HepG2 (cell line): ENCODE measurements around the gene NTM. TPM values are rescaled to one million over a fixed set of nuclear protein-coding genes. Genes with fewer than 3 reads are reported as not detected.

Experiments
- ATAC-seq: fragments of 200-7000 bp; cut with Tn5 transposase; 3 replicates; pipeline ENCODE4 v1.9.1; 2020; ENCODE audit warnings: mild to moderate bottlenecking, moderate library complexity
- BruUV-seq: library from RNA; stranded (reverse); fragments of 400-500 nt; replicated peaks from 2 replicates; lab custom pipeline; 2021; lab: Mats Ljungman, UMichigan
- CTCF ChIA-PET: fragments of 300-600 bp; formaldehyde crosslinking; extraction: SDS; loops from one replicate; lab custom pipeline; 2021; ENCODE audit warnings: low total read pairs, inconsistent platforms, low intra/inter-chr PET ratio; lab: Yijun Ruan, JAX
- POLR2A ChIA-PET: fragments of 350-600 bp; sonication (Branson Sonifier 250); formaldehyde crosslinking; loops from one replicate; lab custom pipeline; 2020; ENCODE audit warnings: antibody characterized with exemption, inconsistent platforms; lab: Yijun Ruan, JAX
- DNase-seq: peaks from one replicate; pipeline ENCODE4 v3.0.0-alpha.2; 2015; ENCODE audit warnings: low spot score
- FAIRE-seq: peaks from 3 replicates; lab custom pipeline; 2011; peaks lifted over from hg19 to GRCh38; lab: Jason Lieb, UNC
- H2AFZ ChIP-seq: one replicate; pipeline ENCODE4 v1.6.1; 2011; ENCODE audit warnings: low read length, inconsistent platforms
- H3K27ac ChIP-seq: fragments of 300-600 bp; 3 replicates; pipeline ENCODE4 v1.8.0; 2011; ENCODE audit warnings: mixed run types, mild to moderate bottlenecking, mixed read lengths, low read length, inconsistent platforms; ENCODE audit not compliant: insufficient read depth; ENCODE audit errors: extremely low read length
- H3K27me3 ChIP-seq, 2 experiments: fragments of 200-600 bp in 1 of 2; 2 replicates in 1 of 2; 3 replicates in 1 of 2; pipeline versions ENCODE4 v1.6.0 to v1.8.0; 2011; ENCODE audit warnings: low read length in 2 of 2, mild to moderate bottlenecking in 2 of 2, moderate library complexity in 2 of 2, inconsistent platforms in 1 of 2; ENCODE audit not compliant: insufficient read depth in 2 of 2, control insufficient read depth in 1 of 2
- H3K36me3 ChIP-seq, 2 experiments: fragments of 200-600 bp in 1 of 2; replicated peaks in 1 of 2; 2 replicates in 1 of 2; 3 replicates in 1 of 2; pipeline versions ENCODE4 v1.5.1 to v1.8.0; 2011; ENCODE audit warnings: low read length in 2 of 2, inconsistent platforms in 1 of 2; ENCODE audit not compliant: insufficient read depth in 2 of 2, control insufficient read depth in 1 of 2
- H3K4me1 ChIP-seq: 2 replicates; pipeline ENCODE4 v1.5.1; 2012; ENCODE audit warnings: low read length, inconsistent platforms; ENCODE audit not compliant: insufficient read depth
- H3K4me2 ChIP-seq: 2 replicates; pipeline ENCODE4 v1.6.0; 2011; ENCODE audit warnings: low read depth, low read length, inconsistent platforms
- H3K4me3 ChIP-seq, 3 experiments: fragments of 200-600 bp in 1 of 3; sonication (generic), shearing (Covaris generic) in 1 of 3; replicated peaks in 1 of 3; 2 replicates each; pipeline ENCODE4 v1.5.1; 2011 to 2016; ENCODE audit warnings: low read length in 3 of 3, inconsistent platforms in 2 of 3, low read depth in 2 of 3, mild to moderate bottlenecking in 2 of 3, control low read depth in 1 of 3, mixed read lengths in 1 of 3; ENCODE audit not compliant: insufficient read depth in 1 of 3
- H3K79me2 ChIP-seq: one replicate; pipeline ENCODE4 v1.6.1; 2011; ENCODE audit warnings: low read length, inconsistent platforms; ENCODE audit not compliant: insufficient read depth
- H3K9ac ChIP-seq: 2 replicates; pipeline ENCODE4 v1.6.0; 2011; ENCODE audit warnings: mild to moderate bottlenecking, low read depth, low read length, inconsistent platforms; ENCODE audit not compliant: insufficient read depth
- H3K9me3 ChIP-seq: 2 replicates; pipeline ENCODE4 v1.5.1; 2012; ENCODE audit warnings: mild to moderate bottlenecking, low read length
- H4K20me1 ChIP-seq: 2 replicates; pipeline ENCODE4 v1.6.0; 2011; ENCODE audit warnings: inconsistent platforms, mild to moderate bottlenecking, low read length, moderate library complexity; ENCODE audit not compliant: insufficient read depth
- CHCHD3 ChIP-seq: sonication (generic); formaldehyde crosslinking; IDR thresholded peaks from 2 replicates; pipeline ENCODE4 v1.8.0; 2022; ENCODE audit warnings: mild to moderate bottlenecking, missing genetic modification reagents, moderate library complexity
- HMG20A ChIP-seq: IDR thresholded peaks from 2 replicates; pipeline ENCODE4 v1.6.1; 2016; ENCODE audit warnings: borderline replicate concordance
- HMGA1 ChIP-seq: sonication (generic); formaldehyde crosslinking; conservative IDR thresholded peaks from 2 replicates; pipeline ENCODE4 v1.4.0; 2020; ENCODE audit warnings: missing genetic modification reagents
- MIER2 ChIP-seq: IDR thresholded peaks from 2 replicates; pipeline ENCODE4 v1.6.1; 2016; ENCODE audit warnings: missing biosample characterization, missing genetic modification reagents
- RFX1 ChIP-seq: fragments of 450-650 bp; IDR thresholded peaks from 2 replicates; pipeline ENCODE4 v1.6.1; 2017
- SALL2 ChIP-seq: sonication (generic); formaldehyde crosslinking; IDR thresholded peaks from 2 replicates; pipeline ENCODE4 v1.8.1; 2023; ENCODE audit warnings: mild to moderate bottlenecking, missing genetic modification reagents, inconsistent platforms
- SOX6 ChIP-seq, 2 experiments: fragments of 450-650 bp in 1 of 2; sonication (generic) in 1 of 2; formaldehyde crosslinking in 1 of 2; IDR thresholded peaks; 2 replicates each; pipeline versions ENCODE4 v1.4.0 to v1.6.1; 2017 to 2020; ENCODE audit warnings: antibody characterized with exemption in 1 of 2, mild to moderate bottlenecking in 1 of 2, missing genetic modification reagents in 1 of 2
- SUZ12 ChIP-seq: fragments of 150-350 bp; IDR thresholded peaks from 2 replicates; pipeline ENCODE4 v1.6.1; 2014; ENCODE audit warnings: low read depth, low read length
- TGIF2 ChIP-seq: IDR thresholded peaks from 2 replicates; pipeline ENCODE4 v1.6.1; 2016; ENCODE audit warnings: control low read depth, missing compliant biosample characterization
- ZBTB49 ChIP-seq: sonication (generic); formaldehyde crosslinking; IDR thresholded peaks from 2 replicates; pipeline ENCODE4 v1.4.0; 2020; ENCODE audit warnings: missing genetic modification reagents, borderline replicate concordance
- ZFP82 ChIP-seq: sonication (generic); formaldehyde crosslinking; IDR thresholded peaks from 2 replicates; pipeline ENCODE4 v1.5.1; 2020; ENCODE audit warnings: mild to moderate bottlenecking, missing genetic modification reagents, borderline replicate concordance
- ZNF234 ChIP-seq: sonication (generic); formaldehyde crosslinking; conservative IDR thresholded peaks from 2 replicates; pipeline ENCODE4 v1.5.1; 2020; ENCODE audit warnings: mild to moderate bottlenecking, missing genetic modification reagents
- ZNF350 ChIP-seq: sonication (generic); formaldehyde crosslinking; IDR thresholded peaks from 2 replicates; pipeline ENCODE4 v1.4.0; 2020; ENCODE audit warnings: mild to moderate bottlenecking, low read depth, missing genetic modification reagents, borderline replicate concordance
- ZNF362 ChIP-seq: sonication (generic); formaldehyde crosslinking; IDR thresholded peaks from 2 replicates; pipeline ENCODE4 v1.4.0; 2020; ENCODE audit warnings: missing genetic modification reagents, mild to moderate bottlenecking, borderline replicate concordance
- ZNF530 ChIP-seq: sonication (generic); formaldehyde crosslinking; IDR thresholded peaks from 2 replicates; pipeline ENCODE4 v1.5.0; 2020; ENCODE audit warnings: low read depth, mild to moderate bottlenecking, missing genetic modification reagents
- whole genome bisulfite sequencing: methylation state at CpG from one replicate; pipeline ENCODE4 v1.1.6; 2017; ENCODE audit warnings: low lambda C conversion rate; 5-methylcytosine and 5-hydroxymethylcytosine counted together
- in situ Hi-C: cut with HindIII; loops from 2 replicates; pipeline ENCODE4 v1.10.0; 2017; ENCODE audit warnings: low pct_unique_long_range_greater_than_20kb; ENCODE audit not compliant: extremely low pct_ligation_motif_present
- intact Hi-C: fragments of 100-400 bp; cut with micrococcal nuclease; formaldehyde crosslinking; loops from one replicate; pipeline ENCODE4 v1.10.0; 2022; ENCODE audit not compliant: unreplicated experiment
- polyA plus RNA-seq, 8 experiments: library from polyadenylated mRNA; depleted of rRNA in 3 of 8; stranded (reverse) in 7 of 8; unstranded in 1 of 8; fragments of >200 nt; fragmentation: Illumina TruSeq in 4 of 8; extraction: Trizol in 4 of 8; gene quantifications; 2 replicates each; pipeline versions ENCODE4 v1.2.1 to v1.2.3, GENCODE V29; 2011 to 2016; ENCODE audit warnings: low read depth in 4 of 8, missing spikeins in 1 of 8, mixed read lengths in 1 of 8; ENCODE audit not compliant: insufficient read depth in 1 of 8
- total RNA-seq, 5 experiments: library from RNA; depleted of rRNA; stranded (reverse); fragments of >200 nt; fragmentation: Illumina TruSeq; extraction: Trizol; gene quantifications; 2 replicates each; pipeline ENCODE4 v1.2.3, GENCODE V29; 2016; ENCODE audit warnings: low read depth in 1 of 5
- TF ChIP-seq, protein P1 (sequence below): sonication (generic); formaldehyde crosslinking; IDR thresholded peaks from 2 replicates; pipeline ENCODE4 v1.5.0; 2020; ENCODE audit warnings: missing genetic modification reagents
- TF ChIP-seq, protein P2 (sequence below): sonication (generic); formaldehyde crosslinking; IDR thresholded peaks from 2 replicates; pipeline ENCODE4 v1.4.0; 2020; ENCODE audit warnings: missing genetic modification reagents; ENCODE audit errors: not compliant biosample characterization

Gene NTM
- total and polyA plus RNA-seq, 2 of the 13 experiments (the other 11 are each of a cell fraction or from before 2014, with no cell fraction given), result not detected

DNA sequence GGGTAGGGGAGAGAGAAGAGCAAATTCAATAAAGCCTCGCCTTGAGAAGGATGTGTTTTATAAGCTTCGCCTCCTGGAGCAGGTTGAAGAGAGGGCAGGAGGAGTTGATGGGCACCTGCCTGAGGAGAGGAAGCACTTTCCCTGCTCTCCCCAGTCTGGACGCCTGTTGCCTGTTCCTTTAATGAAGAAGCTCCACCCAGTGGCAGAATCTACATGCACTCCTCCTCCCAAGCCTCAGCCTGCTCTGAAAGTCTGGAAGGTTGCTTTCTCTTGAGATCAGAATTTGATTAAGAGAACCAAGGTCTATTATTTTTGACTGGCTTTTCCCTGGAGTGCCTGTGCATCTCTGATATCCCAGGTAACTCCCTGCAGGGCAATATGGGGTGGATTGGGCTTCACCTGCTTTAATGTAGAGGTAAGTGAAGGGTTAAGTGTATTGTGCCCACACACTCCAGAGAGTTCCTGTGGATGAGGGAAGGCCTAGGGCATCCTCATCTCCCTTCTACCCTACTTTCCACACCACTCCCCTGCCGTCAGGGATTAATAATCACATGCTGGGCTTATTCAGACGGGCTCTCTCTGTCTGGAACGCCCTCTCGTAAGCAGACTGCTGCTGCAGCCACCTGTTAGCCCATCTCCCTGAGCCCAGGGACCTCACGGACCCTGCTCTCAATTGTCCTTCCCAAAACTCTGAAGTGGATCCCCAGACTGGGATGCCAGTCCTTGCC is 22.3 kb downstream of the NTM start (continued):
- TF ChIP-seq ZNF350 (CRISPR knock-in tag) (no peak), ZBTB49 (no peak), HMG20A (CRISPR knock-in tag) (no peak), SALL2 (CRISPR knock-in tag) (no peak)
- TF ChIP-seq, protein P1, sequence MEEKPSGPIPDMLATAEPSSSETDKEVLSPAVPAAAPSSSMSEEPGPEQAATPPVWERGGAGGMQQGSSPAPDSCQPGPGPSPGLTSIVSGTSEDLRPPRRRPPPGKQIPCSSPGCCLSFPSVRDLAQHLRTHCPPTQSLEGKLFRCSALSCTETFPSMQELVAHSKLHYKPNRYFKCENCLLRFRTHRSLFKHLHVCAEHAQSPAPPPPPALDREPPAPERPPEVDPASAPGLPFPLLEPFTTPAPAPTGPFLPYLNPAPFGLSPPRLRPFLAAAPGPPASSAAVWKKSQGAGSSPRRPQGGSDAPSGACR (CRISPR knock-in tag), result no peak

DNA sequence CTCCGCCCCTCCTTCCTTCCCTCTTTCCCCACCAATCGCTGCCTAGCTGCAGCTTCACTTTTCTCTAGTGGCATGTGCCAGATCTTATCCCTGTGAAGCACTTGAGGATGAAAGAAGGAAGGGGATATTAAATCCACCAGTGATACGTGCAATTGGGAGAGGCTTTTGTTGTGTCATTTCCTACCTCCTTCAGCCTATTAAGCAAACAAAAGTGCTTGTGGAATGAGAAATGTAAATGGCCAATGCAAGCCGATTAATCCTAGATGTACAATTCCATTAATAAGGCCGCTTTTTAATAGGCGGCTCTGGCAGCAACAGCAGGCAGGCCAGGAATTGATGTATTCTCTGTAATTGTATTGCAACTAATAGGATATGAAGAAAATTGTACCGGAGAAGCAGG is 23.3 kb downstream of the NTM start:
- Histone ChIP-seq H3K36me3 (no peaks in the 10 kb centered on the region), H3K79me2 (no peaks in the 10 kb centered on the region), H3K9me3 (no peaks in the 10 kb centered on the region), H3K4me3 (no peak overlapping the region), H3K4me1 (no peaks in the 10 kb centered on the region), H3K4me2 (no peak overlapping the region), H3K27ac (no peak overlapping the region), H3K27me3 (peaks cover 0 to 17% of the 10 kb centered on the region in 2 experiments; a peak in 2 of 5 replicates), H3K9ac (no peak overlapping the region), H4K20me1 (no peaks in the 10 kb centered on the region), H2AFZ (no peak overlapping the region)
- POLR2A ChIA-PET, result no interaction called here
- CTCF ChIA-PET, result no interaction called here
- WGBS, result 44% methylated on average over 7 of the region's 7 CpGs
- ATAC-seq, result no peak
- no peak for DNase-seq
- FAIRE-seq, result no peak
- intact Hi-C loops (no loop called here), in situ Hi-C loops (no loop called here)
- TF ChIP-seq ZNF234 (CRISPR knock-in tag) (no peak), SUZ12 (no peak), RFX1 (no peak), ZNF362 (CRISPR knock-in tag) (no peak), ZNF530 (no peak), CHCHD3 (CRISPR knock-in tag) (no peak), MIER2 (CRISPR knock-in tag) (no peak), HMGA1 (CRISPR knock-in tag) (no peak), ZFP82 (no peak), SOX6 (IDR thresholded peaks at IDR 0.05) (no peak), SOX6 (CRISPR knock-in tag; IDR thresholded peaks at IDR 0.05) (no peak), TGIF2 (CRISPR knock-in tag) (no peak)
- TF ChIP-seq, protein P2, sequence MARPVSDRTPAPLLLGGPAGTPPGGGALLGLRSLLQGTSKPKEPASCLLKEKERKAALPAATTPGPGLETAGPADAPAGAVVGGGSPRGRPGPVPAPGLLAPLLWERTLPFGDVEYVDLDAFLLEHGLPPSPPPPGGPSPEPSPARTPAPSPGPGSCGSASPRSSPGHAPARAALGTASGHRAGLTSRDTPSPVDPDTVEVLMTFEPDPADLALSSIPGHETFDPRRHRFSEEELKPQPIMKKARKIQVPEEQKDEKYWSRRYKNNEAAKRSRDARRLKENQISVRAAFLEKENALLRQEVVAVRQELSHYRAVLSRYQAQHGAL (CRISPR knock-in tag), result no peak
- no TSS peak for BruUV-seq
